HG03442 (cell line): Measurements from ENCODE around the gene RNF208.

Source experiments
- ATAC-seq: cut with Tn5 transposase; IDR thresholded peaks from one replicate; pipeline ENCODE4 v1.9.1; 2021; ENCODE audit warnings: mild to moderate bottlenecking, moderate library complexity; ENCODE audit not compliant: unreplicated experiment

The RNF208 gene

DNA sequence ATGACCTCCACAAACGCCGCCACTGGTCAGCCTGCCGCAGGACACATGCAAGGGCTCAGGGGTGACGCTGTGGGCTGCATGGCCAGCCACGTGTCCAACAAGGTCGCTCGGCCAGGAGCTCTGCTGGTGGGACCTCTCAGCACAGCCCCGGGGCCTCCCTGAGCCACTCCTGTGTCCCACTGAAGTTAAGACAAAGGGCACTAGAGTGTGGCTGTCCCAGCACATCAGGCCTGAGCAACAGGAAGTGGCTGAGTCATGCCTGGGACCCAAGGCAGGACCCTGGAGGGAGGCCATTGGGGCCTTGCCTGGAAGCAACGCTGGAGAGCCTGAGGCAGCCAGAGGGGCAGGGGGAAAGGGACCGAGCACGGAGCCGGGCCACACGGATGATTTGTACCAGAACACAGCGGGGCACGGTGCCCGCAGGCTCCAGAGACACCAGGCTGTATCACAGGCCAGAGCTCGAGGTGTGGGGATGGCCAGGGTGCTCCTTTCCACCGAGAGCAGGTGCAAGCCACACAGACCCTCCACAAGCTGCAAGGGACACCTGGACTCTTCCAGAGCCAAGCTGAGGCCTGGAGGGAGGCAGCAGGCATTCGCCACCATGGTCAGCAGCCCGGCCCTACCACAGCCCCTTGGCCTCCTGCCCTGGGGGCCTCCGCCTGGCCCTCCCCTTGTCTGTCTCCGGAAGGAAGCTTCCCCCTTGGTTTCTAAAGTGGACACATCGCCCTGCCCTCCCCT, 43.7 kb downstream of the RNF208 start:
- no peak for ATAC-seq

DNA sequence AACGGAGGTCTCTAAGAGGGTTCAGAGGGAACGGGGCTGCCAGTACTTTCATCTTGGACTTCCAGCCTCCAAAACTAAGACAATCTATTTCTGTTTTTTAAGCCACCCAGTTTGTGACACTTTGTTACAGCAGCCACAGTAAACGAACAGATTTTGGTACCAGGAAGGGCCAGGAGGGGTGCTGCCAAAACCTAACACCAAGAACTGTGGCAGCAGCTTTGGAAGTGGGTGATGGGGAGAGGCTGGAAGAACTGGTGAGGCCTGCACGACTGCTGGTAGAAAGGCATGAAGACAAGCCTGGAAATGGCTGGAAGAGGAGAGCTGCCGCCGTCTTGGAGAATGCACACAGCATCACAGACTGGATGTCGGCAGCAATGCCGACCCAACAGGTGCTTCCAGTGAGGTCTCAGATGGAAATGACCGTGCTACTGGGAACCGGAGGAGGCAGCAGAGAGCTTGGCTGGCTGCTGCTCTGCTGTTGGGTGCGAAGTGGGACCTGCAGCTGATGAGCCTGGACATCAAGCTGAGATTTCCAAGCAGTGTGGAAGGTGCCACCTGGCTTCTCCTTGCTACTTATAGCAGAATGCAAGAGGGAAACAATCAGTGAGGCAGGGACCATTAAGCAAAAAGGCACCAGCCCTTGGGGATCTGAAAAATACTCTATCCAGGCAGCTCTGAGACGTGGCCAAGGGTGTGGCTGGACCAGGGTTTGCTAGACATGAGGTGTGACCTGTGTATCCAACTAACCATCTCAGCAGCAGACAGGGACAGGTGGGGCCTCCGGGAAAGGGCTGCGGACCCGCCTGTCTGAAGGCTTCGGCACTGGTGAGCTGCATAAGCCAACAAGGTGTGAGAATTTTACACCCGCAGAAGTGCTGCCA, 45.5 kb downstream of the RNF208 start:
- ATAC-seq = no peak

DNA sequence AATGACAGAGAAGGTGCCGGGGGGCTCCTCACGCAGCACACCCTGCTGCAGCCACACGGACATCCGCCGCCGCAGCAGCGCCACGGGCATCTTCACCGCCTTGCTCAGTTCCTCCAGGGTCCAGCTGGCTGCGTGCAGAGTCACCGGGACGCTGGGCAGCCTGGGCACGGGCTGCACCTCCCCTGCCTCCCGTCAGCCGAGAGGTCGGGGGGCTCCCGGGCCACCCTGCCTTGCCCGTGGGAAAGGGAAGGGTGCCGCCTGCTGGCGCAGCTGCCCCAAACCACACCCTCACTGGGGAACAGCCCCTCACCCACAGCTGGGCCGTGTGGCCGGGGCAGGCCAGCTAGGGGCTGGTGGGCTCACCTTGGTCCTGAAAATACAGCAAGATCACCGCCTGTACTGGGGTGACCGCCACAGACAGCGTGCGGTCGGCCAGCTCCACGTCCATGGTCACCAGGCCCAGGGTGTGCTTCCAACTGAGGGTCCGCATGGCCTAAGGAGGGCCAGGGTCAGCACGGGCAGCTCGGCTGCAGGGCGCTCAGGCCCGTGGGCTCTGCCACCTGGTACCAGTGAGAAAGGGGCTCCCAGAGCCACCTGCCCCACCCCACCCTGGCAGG, 46.6 kb downstream of the RNF208 start:
- no peak for ATAC-seq

DNA sequence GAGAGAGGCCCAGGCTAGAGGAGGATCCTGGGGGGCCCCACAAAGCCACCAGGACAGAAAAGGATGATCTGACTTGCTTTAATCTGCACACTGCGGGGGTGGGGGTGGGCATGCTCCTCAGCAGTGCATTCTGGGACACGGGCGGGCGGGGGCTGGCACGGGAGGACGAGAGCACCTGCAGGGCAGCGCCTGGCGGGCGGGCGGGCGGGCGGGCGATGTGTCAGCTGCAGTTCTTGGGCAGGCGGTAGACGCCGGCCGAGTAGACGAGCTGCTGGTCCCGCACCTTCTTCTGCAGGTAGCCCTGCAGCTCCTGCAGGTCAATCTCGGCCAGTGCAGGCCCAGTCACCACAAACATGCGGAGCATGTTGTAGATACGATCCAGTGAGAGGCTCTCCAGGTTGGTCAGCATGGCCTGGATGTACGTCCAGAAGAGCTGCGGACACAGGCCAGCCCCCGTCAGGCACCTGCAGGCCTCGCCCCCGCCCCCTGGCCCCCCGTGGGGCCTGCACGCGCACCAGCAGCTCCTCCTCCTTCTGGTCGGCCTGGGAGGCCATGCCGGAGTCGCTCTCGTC, 47.2 kb downstream of the RNF208 start:
- no peak for ATAC-seq

DNA sequence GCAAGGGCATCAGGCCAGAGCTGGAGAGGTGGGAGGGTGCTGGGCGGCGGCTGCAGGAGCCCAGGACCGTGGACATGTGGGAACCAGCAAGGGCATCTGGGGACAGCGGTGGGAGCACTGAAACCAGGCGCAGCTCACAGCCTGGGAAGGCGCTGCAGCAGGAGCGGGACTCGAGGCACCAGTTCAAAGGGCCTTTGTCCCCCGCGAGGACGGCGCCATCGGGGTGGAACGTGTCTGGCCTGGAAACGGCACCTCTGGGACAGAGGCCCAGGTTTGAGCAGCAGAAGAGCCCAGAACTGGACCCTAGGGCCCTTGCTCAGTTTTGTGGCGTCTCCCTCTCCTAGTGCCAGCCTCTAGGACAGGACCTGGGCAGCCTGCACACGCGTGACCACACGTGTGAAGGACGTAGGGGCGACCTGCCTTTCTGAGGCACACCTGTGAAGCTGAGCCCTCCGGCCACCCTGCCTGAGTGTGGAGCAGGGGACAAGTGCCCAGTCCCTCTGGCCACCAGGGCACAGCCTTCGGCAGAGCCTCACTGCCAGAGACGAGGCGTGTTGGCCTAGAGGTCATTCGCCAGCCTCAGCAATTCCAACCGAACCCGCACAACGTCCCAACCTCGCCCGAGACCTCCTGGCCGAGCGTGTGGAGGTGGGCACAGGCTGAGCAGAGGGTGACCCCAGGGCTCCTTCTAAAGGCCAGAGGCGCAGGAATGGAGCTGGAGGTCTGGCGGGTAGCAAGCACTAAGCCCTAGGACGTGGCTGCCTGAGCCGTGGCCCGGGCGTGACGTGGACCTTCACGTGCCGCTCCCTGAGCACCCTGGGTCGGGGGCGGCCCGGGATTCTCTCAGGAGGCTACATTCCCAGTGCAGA, 48.0 kb downstream of the RNF208 start:
- ATAC-seq = no peak

DNA sequence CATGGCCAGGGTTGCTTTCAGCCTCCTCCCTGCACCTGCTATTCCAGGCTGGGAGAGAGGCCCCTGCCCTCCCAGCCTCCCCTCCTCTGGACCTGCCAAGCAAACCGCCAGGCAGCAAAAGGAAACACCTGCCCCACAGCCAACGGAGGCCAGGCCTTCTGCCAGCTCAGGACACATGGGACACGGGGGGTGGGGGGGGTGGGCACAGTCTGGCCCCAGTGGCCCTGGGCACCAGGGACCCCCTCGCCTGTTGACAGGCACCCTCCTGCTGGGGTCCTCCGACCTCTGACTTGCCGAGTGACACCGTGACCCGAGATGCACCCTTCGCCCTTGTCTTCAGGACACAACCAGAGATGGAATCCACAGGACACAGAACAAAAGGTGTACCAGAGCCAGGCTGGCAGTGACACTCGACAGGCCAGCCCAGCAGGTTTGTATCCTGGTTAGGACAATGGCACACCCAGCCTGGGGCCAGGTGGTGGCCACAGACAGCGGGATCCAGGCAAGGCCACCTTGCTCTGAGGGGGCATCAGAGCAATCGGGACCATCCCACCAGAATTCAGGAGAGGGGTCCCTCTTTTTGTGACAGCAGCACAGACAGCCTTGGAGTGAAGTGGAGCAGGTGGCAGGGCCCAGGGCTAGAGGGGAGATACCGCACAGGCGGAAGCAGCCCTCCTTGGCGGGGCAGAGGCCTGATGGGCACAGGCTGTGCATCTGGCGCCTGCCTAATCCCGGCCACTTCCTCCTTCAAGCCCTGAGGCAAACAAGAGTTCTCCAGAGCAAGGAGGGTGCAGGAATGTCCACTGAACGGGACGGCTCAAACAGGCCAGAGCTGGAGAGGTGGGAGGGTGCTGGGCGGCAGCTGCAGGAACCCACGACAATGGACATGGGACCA, 48.9 kb downstream of the RNF208 start:
- ATAC-seq = no peak

DNA sequence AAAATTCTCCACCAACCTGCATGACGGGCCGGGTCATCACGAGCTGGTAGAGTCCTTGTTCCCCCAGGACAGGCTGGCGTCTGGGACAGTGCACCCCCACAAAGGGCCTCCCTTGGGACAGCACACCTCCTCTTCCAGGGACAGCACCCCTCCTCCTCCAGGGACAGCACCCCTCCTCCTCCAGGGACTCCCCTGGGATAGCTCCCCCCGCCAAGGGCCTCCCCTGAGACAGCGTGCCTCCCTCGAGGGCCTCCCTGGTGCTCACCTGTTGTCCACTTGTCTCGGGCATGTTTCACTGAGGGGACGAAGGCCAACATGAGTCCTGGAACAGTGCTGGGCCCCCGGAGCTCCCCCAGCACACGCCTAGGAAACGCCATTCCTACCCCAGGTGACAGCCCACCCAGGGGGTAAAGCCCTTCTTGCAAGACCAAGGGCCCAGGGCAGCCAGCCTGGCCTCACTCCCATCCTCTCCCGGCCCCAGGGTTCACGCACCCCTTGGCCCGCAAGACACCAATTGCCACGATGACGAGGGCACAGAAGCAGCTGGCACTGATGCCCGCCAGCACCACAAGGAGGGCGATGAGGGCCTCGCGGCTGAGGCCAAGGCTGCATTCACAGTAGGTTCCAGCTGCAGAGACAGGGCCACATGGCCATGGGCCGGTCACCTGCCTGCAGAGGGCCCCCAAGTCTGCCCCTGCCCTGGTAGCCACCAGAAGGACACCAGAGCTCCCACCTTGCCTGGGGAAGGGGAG, 50.7 kb downstream of the RNF208 start:
- ATAC-seq = no peak

DNA sequence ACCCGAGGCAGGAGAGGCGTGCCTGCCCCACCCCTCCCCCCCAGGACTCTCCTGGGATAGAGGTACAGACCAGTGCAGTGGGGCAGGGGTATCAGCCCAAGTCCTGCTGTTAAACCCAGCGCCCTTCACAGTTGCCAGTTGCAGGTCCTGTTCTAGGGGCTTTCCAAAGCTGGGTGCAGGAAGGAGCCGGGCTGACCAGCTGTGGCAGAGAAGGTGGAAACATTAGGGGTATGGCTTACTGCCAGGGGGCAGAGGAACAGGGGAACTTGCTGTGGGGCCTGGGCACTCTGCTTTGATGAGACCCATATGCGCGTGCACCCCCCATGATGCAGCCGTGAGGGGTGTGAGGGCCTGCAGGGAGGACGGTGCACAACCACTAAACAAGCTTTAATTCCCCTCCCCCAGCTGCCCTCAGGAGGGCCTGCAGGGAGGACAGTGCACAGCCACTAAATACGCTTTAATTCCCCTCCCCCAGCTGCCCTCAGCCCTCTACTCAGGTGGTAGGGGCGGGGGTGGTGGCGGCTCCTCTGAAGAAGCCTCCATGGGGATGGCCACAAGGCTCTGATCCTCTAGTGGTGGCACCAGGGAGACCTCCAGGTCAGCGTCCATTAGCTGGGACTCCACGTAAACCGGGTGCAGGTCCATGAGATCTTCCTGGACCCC, 51.4 kb downstream of the RNF208 start:
- no peak for ATAC-seq
